Daoy (cell line): ENCODE data around the gene KCNAB2. TPM values are rescaled to one million over a fixed set of nuclear protein-coding genes. Genes with fewer than 3 reads are reported as not detected.

Source experiments
- DNase-seq: peaks from one replicate; pipeline ENCODE4 v3.0.0-alpha.2; 2015; ENCODE audit warnings: low read depth
- total RNA-seq: library from RNA; depleted of rRNA; stranded (reverse); fragments of >200 nt; shearing (Covaris generic); gene quantifications from 2 replicates; pipeline ENCODE4 v1.2.3, GENCODE V29; 2014

Gene KCNAB2
- total RNA-seq, 1 experiment from 2014 or later = 8.3 TPM

- no peak for DNase-seq
Measured at GRCh38 chr1:6081901-6082300, 36.2 kb downstream of the KCNAB2 start.

DNA sequence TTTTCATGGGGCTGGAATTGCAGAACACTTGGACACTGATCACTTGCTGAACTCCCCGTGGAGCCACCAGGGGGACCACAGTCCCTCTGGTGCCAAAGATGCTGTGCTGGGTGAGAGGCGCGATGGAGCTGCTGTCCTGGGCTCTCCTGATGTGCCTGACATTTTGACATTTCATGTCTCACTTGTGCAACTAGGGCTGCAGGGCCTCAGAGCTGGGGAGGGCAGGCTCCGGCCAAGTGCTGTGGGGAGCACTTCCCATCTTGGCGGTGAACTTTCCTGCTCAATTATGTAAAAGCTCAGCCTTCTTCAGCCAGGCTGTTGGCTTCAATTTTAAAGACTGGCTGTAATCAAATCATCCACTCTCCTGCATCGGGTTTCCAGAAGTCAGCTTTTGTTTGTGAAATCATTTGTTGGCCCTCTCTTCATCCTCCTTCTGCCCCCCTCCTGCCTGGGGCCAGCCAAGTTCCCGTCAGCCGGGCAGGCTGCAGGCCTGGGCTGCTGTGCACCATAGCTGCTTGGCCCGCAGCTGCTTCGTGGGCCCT is 36.8 kb downstream of the KCNAB2 start:
- no peak for DNase-seq

DNA sequence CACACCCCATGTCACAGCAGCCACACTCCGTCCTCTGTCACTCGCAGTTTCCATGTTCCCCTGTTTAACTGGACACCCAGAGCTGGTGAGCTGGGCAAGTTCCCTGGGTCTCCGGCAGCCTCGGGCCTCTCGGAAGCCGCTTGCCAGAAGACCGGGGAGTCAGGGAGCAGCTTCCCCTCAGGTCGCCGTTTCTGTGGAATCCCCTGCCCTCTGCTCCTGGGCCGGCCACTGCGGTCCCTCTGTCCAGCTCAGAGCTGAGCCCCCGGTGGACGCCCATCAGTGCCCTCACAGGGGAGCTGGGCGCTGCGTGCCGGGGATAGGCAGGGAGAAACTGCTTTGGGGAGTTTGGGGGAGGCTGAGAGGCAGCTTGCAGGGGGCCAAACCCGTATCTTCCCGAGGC is 37.7 kb downstream of the KCNAB2 start:
- no peak for DNase-seq

DNA sequence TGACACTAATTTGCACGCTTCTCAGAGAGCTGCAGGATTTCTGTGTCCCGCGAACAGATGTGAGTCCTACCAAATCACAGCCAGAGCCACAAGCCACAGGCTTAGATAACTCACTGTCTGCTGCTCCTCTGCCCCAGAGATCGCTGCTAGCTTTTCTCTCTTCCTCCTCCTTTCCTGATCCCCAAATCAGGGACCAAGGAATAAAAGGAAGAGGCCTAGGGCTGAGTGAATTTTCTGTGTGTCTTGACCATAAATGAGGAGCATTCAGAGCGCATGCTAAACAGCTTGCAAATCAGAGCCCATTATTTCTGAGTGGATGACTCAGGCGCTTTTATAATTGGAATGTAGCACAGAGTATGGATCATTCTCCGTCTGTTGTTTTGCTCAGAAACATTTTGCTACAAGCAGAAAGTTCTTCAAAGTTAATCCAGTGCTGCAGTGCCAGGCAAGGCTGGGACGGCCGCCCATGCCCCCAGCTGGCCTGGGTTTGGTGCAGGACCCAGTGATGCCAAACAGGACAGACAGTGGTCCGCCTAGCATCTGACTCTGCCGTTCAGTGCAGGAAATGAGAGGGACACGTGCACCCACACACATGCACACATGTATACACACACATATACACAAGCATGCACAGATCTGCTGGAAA is 38.2 kb downstream of the KCNAB2 start:
- DNase-seq = no peak

DNA sequence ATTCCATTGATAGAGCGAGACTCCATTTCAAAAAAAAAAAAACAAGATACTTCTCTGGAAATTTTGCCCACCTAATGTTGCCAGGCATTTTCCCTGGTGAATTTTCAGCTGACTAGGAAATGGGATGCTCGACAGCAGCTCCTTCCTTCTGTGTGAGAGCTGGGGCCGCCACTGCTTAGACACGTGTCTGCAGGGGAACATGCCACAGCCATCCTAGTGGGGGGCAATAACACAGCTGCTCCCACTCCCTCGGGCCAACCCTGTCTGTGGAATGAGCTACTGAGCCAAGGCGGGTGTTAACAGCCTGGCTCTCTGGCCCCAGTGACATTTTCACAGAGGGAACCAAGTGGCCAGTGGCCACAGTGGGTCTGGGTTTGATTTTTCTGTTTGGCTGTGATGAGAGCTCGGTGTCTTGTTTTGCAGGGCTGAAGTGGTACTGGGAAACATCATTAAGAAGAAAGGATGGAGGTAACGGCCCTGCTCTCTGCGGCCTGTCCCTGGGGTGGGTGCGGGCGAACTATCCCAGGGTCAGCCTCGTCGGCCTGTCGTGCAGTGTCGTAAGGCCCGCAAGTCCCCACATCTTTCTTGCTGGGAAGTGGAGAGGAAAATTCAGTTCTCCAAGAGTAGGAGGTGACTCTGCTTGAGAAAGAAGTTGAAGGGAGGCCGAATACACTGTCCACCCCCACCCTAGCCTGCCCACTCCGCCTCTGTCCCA is 39.2 kb downstream of the KCNAB2 start:
- DNase-seq = no peak

DNA sequence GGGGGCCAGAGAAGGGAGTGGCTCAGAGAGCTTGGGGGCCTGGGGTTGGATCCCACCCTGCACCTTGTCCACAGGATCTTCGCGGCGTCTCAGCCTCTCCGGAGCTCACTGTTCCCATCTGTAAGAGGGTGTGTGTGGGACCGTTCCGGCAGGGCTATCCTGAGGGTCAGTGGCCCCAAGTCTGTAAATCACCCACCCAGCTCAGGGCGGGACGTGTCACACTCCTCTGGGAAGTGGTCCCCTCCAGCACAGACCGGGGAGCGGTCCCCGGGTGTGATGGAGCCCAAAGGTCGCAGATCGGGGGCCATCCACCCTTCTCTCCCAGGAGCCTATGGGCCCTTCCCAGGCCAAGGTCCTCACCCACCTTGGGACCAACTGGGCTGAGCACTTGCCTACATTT is 40.0 kb downstream of the KCNAB2 start:
- DNase-seq = no peak

DNA sequence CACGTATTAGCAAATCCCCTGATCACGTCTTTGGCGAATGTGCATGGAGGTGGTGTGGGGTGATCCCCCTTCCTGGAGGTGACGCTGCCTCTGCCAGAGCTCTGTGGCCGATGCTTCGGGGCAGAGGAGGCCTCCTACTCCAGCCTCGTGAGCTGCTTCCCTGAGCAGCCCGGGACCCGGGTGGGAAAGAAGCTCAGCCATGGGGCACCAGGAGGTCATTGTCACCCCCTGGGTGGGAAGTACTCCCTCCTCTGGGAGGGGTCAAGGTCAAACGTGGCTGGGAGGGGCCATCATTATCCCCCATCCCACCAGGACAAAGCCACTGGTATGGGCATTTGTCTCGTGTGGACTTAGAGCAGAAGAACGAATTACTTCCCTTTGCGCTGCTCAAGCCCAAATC is 40.7 kb downstream of the KCNAB2 start:
- no peak for DNase-seq

DNA sequence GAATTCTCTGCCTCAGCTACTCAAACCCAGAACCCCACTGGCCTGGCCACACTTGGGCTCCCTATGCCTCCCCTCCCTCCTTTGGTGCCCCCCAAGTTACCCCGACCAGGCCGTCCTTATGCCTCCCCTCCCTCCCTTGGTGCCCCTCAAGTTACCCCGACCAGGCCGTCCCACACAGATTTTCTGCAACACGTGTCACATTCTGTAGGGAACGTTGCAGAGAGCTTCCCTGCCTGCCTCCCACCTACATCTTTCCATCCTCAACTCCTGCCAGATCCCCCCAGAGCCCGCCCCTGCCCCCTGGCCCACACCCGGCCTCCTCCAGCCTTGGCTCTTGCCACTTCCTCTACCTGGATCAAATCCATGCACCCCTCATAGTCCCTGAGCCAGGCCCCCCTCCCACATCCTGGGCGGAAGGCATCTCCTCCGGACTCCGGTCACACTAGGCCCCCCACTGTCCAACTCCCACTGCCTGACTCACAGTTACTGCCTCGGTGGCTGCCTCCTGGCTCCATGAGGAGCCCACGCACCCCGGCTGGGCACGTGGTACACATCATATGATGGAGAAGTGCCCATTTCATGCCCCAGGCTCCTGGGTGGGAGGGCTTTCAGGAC is 41.2 kb downstream of the KCNAB2 start:
- no peak for DNase-seq

GRCh38 chr1:6087377-6087772 is 41.7 kb downstream of the KCNAB2 start:
- DNase-seq = no peak

DNA sequence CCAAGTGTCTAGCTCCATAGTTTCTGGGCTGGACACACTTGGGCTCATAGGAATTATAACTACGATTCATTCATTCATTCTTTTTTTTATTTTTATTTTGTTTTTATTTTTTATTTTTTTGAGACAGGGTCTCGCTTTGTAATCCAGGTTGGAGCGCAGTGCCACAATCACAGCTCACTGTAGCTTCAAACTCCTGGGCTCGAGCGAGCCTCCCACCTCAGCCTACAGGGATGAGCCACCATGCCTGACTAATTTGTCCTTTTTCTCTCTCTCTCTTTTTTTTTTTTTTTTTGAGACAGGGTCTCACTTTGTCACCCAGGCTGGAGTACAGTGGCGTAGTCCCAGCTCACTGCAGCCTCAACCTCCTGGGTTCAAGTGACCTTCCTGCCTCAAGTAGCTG is 42.3 kb downstream of the KCNAB2 start:
- no peak for DNase-seq

DNA sequence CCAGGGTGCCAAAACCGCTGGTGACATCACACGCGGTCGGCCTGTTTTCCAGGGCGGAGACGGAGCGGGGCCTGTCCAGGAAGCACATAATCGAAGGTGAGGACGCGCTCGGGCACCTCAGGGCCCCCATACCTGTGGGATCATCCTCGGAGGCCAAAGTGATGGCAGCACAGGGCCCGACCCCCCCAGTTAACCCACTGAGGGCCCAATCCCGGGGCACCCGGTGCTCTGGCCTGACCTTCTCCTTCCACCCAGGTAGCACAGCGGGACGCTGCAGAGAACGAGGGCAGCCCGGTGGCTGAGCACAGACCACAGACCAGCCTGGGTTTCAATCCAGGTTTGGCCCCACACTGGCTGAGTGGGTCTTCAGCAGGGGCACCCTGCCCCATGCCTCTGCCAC is 43.3 kb downstream of the KCNAB2 start:
- DNase-seq = no peak

DNA sequence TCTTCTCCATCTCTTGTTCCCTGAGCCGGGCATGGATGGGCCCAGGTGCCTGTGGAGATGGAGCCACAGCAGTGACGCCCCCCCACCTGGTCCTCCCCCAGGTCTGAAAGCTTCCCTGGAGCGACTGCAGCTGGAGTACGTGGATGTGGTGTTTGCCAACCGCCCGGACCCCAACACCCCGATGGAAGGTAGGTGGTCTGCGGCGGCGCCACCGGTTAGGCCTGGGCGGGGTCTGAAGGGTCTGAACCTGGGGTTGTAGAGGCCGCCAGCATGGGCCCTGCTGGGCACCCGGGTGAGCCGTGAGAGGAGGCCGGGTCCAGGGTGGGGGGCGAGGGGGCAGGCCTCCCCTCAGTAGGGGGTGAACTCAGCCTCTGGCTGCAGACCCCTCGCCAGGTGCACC is 44.6 kb downstream of the KCNAB2 start:
- no peak for DNase-seq

GRCh38 chr1:6090996-6091822 is 45.5 kb downstream of the KCNAB2 start:
- no peak for DNase-seq

GRCh38 chr1:6091823-6092109 is 46.1 kb downstream of the KCNAB2 start:
- no peak for DNase-seq

DNA sequence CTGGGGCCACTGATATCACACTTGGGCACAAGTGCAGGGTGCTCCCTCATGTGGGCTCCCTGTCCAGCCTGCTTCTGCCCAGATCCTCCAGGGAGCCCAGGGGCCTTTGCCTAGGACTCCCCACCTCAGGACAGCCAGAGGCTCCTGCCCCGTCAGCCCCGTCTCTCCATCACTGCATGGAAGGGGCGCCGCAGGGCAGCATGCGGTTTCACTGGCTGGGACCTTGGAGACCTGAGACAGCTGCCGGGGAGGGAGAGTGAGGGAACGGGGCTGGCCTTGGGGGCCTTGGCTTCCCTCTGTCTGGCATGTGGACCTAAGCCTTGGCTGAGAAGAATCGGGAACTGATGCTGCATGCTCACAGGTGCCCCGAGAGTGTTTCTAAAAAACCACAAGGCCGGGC is 46.5 kb downstream of the KCNAB2 start:
- DNase-seq = no peak

GRCh38 chr1:6093071-6093470 is 47.4 kb downstream of the KCNAB2 start:
- no peak for DNase-seq

DNA sequence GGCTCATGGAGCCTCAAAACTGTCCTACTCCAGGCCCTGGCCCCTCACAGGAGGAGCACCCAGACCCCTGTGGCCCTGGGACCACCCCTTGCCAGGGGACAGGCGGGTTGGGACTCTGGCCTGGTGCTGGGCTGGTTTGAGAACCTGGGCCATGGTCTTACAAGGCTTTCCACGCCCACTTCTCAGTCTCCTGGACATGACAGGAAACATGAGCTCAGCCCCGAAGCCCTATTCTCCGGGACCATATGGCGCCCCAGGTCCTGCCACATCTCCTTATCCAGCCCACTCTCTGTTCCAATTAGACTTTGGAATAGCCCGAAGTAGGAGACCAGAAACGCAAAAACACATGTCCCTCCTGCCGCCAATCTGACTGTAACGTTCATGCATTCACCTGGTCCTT is 47.9 kb downstream of the KCNAB2 start:
- DNase-seq = no peak

- no peak for DNase-seq
Measured at GRCh38 chr1:6094246-6094645, 48.6 kb downstream of the KCNAB2 start.

DNA sequence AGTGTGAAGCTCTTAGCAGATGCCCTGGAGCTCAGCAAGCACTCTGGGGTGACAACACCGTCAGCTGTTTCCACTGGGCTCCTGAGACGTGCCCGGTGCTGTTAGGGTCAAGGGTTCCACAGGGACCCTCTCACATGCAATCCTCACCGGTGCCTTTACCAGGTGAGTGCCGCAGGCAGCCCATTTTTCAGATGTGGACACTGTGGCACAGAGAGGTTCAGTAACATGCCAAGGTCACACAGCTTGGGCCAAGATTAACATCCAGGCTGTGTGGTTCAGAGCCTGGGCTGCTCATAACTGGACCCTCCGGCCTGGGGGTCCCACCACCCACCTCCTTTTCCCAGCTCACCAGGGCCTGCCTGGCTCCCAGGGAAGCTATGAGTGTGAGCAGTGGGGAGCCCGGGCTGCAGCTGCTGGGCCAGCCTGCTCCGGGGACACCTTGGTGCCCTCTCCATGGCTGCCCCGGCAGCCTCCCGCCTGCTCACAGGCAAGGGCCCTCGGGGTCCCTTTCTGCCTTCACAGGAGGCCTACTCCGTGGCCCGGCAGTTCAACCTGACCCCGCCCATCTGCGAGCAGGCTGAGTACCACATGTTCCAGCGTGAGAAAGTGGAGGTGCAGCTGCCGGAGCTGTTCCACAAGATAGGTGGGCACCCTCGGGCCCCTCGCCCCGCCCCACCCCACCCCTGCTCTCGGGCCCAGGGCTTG is 49.3 kb downstream of the KCNAB2 start:
- DNase-seq = no peak

DNA sequence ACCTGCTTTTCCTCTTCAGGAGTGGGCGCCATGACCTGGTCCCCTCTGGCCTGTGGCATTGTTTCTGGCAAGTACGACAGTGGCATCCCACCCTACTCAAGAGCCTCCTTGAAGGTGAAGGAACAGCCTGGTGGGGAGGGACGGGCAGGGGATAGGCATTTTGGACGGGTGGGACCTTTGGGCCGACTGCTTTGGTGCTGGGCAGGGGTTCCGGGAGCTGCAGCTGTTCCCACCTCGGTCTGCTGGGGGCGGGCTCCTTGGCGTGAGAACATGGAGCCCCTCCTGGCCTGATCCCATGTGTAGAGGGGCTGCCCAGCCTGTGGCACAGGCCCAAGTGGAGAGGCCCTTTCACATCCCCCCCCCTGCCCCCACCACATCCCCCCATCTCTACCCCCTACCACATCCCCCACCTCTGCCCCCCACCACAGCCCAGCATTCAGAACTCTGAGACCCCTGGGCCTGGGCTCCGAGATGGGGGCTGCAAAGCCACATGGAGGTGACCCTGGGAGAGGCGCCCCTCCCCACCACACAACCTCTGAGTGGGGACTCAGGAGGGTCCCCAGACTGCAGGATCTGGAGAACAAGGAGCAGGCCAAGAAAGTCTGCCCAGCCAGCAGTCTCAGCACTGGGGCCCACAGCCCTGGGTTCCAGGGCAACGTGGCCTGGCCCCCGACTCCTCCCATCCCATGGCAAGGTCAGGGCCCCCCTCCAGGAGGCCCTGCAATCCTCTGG is 50.0 kb downstream of the KCNAB2 start:
- no peak for DNase-seq
